Prostate gland (tissue), 2 donors: ENCODE measurements around the gene KRTAP20-4.

Experiments used
- CTCF ChIP-seq, 4 experiments: fragments of 200-600 bp in 2 of 4; fragments of 450-650 bp in 2 of 4; sonication (generic) in 2 of 4; IDR thresholded peaks; 1 replicate in 3 of 4; 2 replicates in 1 of 4; pipeline ENCODE4 v1.5.1; 2016 to 2019; ENCODE audit warnings: antibody characterized with exemption in 4 of 4, mild to moderate bottlenecking in 2 of 4, moderate library complexity in 2 of 4
- POLR2A ChIP-seq: fragments of 450-650 bp; IDR thresholded peaks from one replicate; pipeline ENCODE4 v1.6.1; 2016; ENCODE audit warnings: antibody characterized with exemption, mild to moderate bottlenecking
- POLR2AphosphoS5 ChIP-seq: sonication (generic); formaldehyde crosslinking; IDR thresholded peaks from one replicate; pipeline ENCODE4 v1.6.1; 2017; ENCODE audit warnings: antibody characterized with exemption

- TF ChIP-seq CTCF (IDR thresholded peaks at IDR 0.05) (no peak), POLR2A (no peak), POLR2AphosphoS5 (no peak)
Measured at GRCh38 chr21:30620522-30620921, at the start of gene KRTAP20-4.
